Measurements from ENCODE around the gene SLC47A2.

Gene SLC47A2

GRCh38 chr17:19642373-19642893 is 74.0 kb downstream of the SLC47A2 start:
- no peak for DNase-seq

GRCh38 chr17:19641687-19642372 is 74.6 kb downstream of the SLC47A2 start:
- DNase-seq = no peak

- DNase-seq = no peak
Observed at GRCh38 chr17:19631905-19632304, 84.5 kb downstream of the SLC47A2 start.

- no peak for DNase-seq
Observed at GRCh38 chr17:19630661-19631060, 85.7 kb downstream of the SLC47A2 start.

GRCh38 chr17:19630035-19630434 is 86.3 kb downstream of the SLC47A2 start:
- DNase-seq = no peak

GRCh38 chr17:19629449-19629848 is 86.9 kb downstream of the SLC47A2 start:
- DNase-seq = no peak

All from activated CD4-positive, alpha-beta T cell treated with anti-CD3 and anti-CD28 coated beads, Interleukin-2, Interleukin-6, amounts not matched to agents 100 ng/mL and 50 ng/mL, durations not matched to agents 16 hours and 8 hours (primary cell).